Suprapubic skin (tissue), 4 donors: ENCODE measurements around the gene CHCT1. TPM values are rescaled to one million over a fixed set of nuclear protein-coding genes. Genes with fewer than 3 reads are reported as not detected.

Source experiments
- DNase-seq, 2 donors: peaks; one replicate each; pipeline ENCODE4 v3.0.0-alpha.2; 2019; ENCODE audit warnings: low spot score in 2 of 2
- H3K27ac ChIP-seq: fragments of 200-600 bp; sonication (generic); one replicate; pipeline ENCODE4 v1.5.1; 2019
- H3K27me3 ChIP-seq: fragments of 200-600 bp; sonication (generic); one replicate; pipeline ENCODE4 v1.5.1; 2019
- H3K36me3 ChIP-seq: fragments of 200-600 bp; sonication (generic); one replicate; pipeline ENCODE4 v1.5.1; 2019
- H3K4me1 ChIP-seq: fragments of 200-600 bp; sonication (generic); one replicate; pipeline ENCODE4 v1.5.1; 2019
- H3K4me3 ChIP-seq: fragments of 200-600 bp; sonication (generic); one replicate; pipeline ENCODE4 v1.5.1; 2019; ENCODE audit warnings: mild to moderate bottlenecking
- H3K9me3 ChIP-seq: fragments of 200-600 bp; sonication (generic); one replicate; pipeline ENCODE4 v1.5.1; 2019
- EP300 ChIP-seq: sonication (generic); formaldehyde crosslinking; IDR thresholded peaks from one replicate; pipeline ENCODE4 v1.6.1; 2017; ENCODE audit warnings: antibody characterized with exemption
- POLR2A ChIP-seq, 2 donors: fragments of 450-650 bp; IDR thresholded peaks; one replicate each; pipeline ENCODE4 v1.6.1; 2017; ENCODE audit warnings: antibody characterized with exemption in 2 of 2, mild to moderate bottlenecking in 2 of 2, moderate library complexity in 2 of 2
- POLR2AphosphoS5 ChIP-seq, 3 donors: sonication (generic); formaldehyde crosslinking; IDR thresholded peaks; one replicate each; pipeline ENCODE4 v1.6.1; 2017; ENCODE audit warnings: antibody characterized with exemption in 3 of 3
- WGBS: methylation state at CpG from one replicate; pipeline ENCODE4 v1.1.5; 2018; 5-methylcytosine and 5-hydroxymethylcytosine counted together
- total RNA-seq, 4 donors: library from RNA; depleted of rRNA; stranded (reverse); fragments of >200 nt; gene quantifications; one replicate each; pipeline ENCODE4 v1.1.0, GENCODE V29; 2016
- TF ChIP-seq, protein P1 (sequence below), 2 donors: fragments of 200-600 bp in 1 of 2; fragments of 450-650 bp in 1 of 2; sonication (generic) in 1 of 2; IDR thresholded peaks; one replicate each; pipeline ENCODE4 v1.5.1; 2016 to 2019; ENCODE audit warnings: antibody characterized with exemption in 2 of 2, mild to moderate bottlenecking in 1 of 2, moderate library complexity in 1 of 2

Gene CHCT1
- total RNA-seq, 4 donors from 2014 or later: not detected

GRCh38 chr17:60435244-60436167 lies 13.2 kb downstream of the CHCT1 start:
- Histone ChIP-seq H3K4me1 (peaks cover 6% of the 10 kb centered on the region), H3K4me3 (no peak overlapping the region), H3K27me3 (no peaks in the 10 kb centered on the region), H3K9me3 (no peaks in the 10 kb centered on the region), H3K27ac (no peak overlapping the region), H3K36me3 (no peaks in the 10 kb centered on the region)
- WGBS: 71% methylated on average over 28 of the region's 28 CpGs
- TF ChIP-seq EP300 (no peak), POLR2AphosphoS5 (IDR thresholded peaks at IDR 0.05) (peak in 2 of 3 donors; percentile 24 to 37), POLR2A (IDR thresholded peaks at IDR 0.05) (no peak)
- TF ChIP-seq, protein P1, sequence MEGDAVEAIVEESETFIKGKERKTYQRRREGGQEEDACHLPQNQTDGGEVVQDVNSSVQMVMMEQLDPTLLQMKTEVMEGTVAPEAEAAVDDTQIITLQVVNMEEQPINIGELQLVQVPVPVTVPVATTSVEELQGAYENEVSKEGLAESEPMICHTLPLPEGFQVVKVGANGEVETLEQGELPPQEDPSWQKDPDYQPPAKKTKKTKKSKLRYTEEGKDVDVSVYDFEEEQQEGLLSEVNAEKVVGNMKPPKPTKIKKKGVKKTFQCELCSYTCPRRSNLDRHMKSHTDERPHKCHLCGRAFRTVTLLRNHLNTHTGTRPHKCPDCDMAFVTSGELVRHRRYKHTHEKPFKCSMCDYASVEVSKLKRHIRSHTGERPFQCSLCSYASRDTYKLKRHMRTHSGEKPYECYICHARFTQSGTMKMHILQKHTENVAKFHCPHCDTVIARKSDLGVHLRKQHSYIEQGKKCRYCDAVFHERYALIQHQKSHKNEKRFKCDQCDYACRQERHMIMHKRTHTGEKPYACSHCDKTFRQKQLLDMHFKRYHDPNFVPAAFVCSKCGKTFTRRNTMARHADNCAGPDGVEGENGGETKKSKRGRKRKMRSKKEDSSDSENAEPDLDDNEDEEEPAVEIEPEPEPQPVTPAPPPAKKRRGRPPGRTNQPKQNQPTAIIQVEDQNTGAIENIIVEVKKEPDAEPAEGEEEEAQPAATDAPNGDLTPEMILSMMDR (IDR thresholded peaks at IDR 0.05): peak; percentile 85 to 95
- peak in 1 of 2 donors; percentile 78 for DNase-seq

DNA sequence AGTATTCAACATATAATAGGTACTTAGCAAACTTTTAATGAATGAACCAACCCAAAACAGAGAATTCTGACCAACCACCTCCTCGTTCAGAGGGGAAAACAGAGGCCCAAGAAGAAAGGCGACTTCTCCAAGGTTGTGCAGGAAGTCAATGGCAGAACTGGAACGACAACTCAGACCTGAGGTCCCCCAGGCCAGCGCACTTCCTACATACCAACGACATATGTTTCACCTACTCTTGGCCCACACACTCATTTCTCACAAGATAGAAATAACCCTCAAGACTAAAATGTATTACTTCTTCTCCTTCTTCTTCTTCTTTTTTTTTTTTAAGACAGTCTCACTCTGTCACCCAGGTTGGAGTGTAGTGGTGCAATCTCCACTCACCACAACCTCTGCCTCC lies 14.4 kb downstream of the CHCT1 start:
- H3K27ac ChIP-seq: no peak overlapping the region
- TF ChIP-seq POLR2AphosphoS5 (IDR thresholded peaks at IDR 0.05) (no peak), EP300 (no peak), POLR2A (IDR thresholded peaks at IDR 0.05) (no peak)
- TF ChIP-seq, protein P1 (IDR thresholded peaks at IDR 0.05): no peak
- no peak for DNase-seq
- no peaks in the 10 kb centered on the region for H3K9me3 ChIP-seq
- no peaks in the 10 kb centered on the region for H3K27me3 ChIP-seq
- H3K36me3 ChIP-seq: no peaks in the 10 kb centered on the region
- WGBS: 54% methylated on average over 5 of the region's 5 CpGs
- H3K4me3 ChIP-seq: no peak overlapping the region
- H3K4me1 ChIP-seq: peaks cover 6% of the 10 kb centered on the region

DNA sequence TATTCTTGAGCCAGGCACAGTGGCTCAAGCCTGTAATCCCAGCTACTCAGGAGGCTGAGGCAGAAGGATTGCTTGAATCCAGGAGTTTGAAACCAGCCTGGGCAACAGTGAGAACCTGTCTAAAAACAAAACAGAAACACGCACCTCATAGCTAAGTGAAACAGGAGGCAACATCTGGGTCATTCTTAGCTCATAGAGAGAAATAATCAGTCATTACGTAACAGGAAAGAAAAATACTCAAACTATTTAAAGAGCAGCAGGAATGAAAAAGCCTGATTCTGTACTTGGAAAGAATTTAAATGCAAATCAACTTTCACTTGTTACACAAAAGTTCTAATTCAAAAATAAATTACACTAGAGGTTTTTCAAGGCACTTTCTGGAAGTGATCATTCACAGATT lies 17.2 kb downstream of the CHCT1 start:
- H3K9me3 ChIP-seq: no peaks in the 10 kb centered on the region
- H3K27ac ChIP-seq: no peak overlapping the region
- H3K4me1 ChIP-seq: peaks cover 27% of the 10 kb centered on the region
- WGBS: 15% methylated on average over 2 of the region's 2 CpGs
- TF ChIP-seq, protein P1 (IDR thresholded peaks at IDR 0.05): no peak
- no peak for TF ChIP-seq POLR2A (IDR thresholded peaks at IDR 0.05)
- TF ChIP-seq POLR2AphosphoS5 (IDR thresholded peaks at IDR 0.05): no peak
- TF ChIP-seq EP300: no peak
- no peak for DNase-seq
- no peaks in the 10 kb centered on the region for H3K27me3 ChIP-seq
- no peaks in the 10 kb centered on the region for H3K36me3 ChIP-seq
- no peak overlapping the region for H3K4me3 ChIP-seq

DNA sequence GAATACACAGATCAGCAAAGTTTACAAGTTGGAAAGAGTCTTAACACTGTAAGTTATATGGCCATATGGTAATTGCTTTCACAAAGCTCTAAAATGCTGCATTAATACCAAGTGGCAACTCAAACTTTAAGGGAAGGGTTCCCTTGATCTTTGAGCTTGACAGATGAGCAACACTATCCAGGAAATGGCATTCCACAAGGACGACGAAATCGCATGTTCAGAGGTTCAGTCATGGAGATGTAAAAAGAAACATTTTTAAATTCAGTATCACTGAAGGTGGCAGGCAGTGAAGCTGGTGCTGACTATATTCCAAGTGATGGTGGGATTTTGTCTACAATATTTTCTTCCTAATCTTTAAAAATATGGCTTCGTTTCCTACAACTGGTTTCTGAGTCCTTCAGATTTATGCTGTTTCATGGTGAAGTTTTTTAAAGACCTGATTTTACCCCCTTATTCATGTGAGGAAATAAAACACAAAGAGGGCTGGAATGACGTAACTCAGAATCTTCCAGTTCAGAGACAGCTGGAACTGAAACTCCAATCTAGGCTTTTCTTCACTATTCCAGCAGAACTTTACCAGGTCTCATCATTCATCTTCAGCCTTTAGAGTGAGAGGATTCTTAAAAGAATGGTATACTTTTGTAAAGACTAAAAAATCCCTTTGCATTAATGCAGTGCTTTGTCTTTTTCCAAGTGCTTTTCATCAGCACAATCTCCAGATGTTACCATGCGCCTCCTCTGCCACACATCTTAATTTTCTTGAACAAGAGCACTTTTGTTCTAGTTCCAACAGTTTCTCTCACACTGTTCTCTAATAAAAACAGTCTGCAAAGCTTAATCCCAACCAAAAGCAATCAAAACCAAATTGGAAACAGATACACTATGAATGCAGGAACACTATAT lies 20.2 kb downstream of the CHCT1 start:
- DNase-seq: no peak

More for the DNA sequence above, 20.2 kb downstream of the CHCT1 start:
- no peak overlapping the region for H3K27ac ChIP-seq
- WGBS: 58% methylated on average over 6 of the region's 6 CpGs
- TF ChIP-seq, protein P1 (IDR thresholded peaks at IDR 0.05): no peak
- TF ChIP-seq EP300: no peak
- no peaks in the 10 kb centered on the region for H3K27me3 ChIP-seq
- no peak overlapping the region for H3K4me3 ChIP-seq
- H3K4me1 ChIP-seq: peaks cover 21% of the 10 kb centered on the region
- H3K36me3 ChIP-seq: peaks cover 13% of the 10 kb centered on the region
- no peaks in the 10 kb centered on the region for H3K9me3 ChIP-seq
